Retinal pigment epithelial cell (primary cell): ENCODE data around the gene CLSTN2.

Experiments
- DNase-seq: peaks from one replicate; pipeline ENCODE4 v3.0.0-alpha.2; 2010; ENCODE audit warnings: low read depth
- H3K4me3 ChIP-seq: 2 replicates; pipeline ENCODE4 v1.5.1; 2011; ENCODE audit warnings: mild to moderate bottlenecking, low read length, control low read depth, moderate library complexity
- CTCF ChIP-seq: conservative IDR thresholded peaks from 2 replicates; pipeline ENCODE4 v1.5.1; 2011; ENCODE audit warnings: low read depth, low read length, control low read depth, inconsistent platforms

CLSTN2 gene

GRCh38 chr3:140323561-140323960 is 388.6 kb downstream of the CLSTN2 start:
- TF ChIP-seq CTCF = no peak
- H3K4me3 ChIP-seq = no peak overlapping the region
- DNase-seq = no peak

DNA sequence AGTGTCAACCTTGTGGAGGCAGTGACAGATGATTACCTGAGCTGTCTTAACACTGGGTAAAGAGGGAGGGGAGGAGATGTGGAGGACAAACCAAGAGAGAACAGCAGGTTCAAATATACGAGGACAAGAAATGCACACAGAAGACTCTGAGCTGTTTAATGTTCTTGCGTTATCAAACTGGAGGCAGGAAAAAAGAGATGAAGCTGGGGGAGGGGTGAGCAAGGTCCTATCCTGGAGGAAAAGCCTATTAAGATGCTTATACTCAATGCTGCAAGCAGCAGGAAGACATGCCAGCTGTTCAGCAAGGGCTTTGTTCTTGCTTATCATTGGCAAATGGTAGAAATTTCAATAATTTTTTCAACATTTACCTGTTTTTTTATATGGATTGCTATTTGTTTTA is 397.1 kb downstream of the CLSTN2 start:
- DNase-seq = no peak
- TF ChIP-seq CTCF = no peak
- no peak overlapping the region for H3K4me3 ChIP-seq

DNA sequence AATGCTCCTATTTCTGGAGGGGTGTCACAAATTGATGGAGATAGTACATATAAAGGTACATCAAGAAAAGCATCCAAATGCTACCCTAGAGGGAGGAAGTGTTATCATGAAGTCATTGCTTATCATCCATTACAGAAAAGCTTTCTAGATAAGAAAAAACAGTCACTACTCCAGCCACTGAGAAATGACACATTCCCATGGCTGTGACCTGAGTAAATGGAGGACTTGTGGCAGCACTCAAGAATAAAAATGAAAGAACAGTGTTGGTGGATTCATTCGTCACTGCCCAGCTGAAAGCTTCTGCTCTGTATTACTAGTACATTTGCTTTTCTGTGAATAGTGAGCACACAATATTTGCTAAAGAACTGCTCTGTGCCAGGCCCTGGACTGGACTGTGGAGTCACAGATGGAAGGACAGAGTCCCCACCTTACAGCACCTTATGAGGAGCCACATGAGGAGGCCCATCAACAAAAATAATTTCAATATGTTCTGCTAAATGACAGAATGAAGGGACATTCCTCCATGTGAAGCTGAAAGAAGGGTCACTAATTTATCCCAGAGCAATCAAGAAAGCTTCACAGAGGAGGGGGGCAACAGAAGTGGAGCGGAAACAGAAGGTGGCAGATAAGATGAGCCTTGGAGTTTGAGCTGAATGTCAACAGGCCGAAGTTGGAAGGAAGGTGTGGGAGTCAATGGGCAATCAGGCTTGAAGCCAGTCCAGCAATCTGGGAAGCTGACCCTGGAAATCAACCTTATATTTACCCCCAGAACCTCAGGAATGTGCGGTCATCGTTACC is 399.3 kb downstream of the CLSTN2 start:
- no peak for DNase-seq
- no peak overlapping the region for H3K4me3 ChIP-seq
- TF ChIP-seq CTCF = no peak

- H3K4me3 ChIP-seq = no peak overlapping the region
- DNase-seq = no peak
- TF ChIP-seq CTCF = no peak
These were observed 401.5 kb downstream of the CLSTN2 start for GRCh38 chr3:140336465-140336864.

GRCh38 chr3:140338916-140339315 is 403.9 kb downstream of the CLSTN2 start:
- no peak overlapping the region for H3K4me3 ChIP-seq
- no peak for DNase-seq
- TF ChIP-seq CTCF = no peak

- H3K4me3 ChIP-seq = no peak overlapping the region
- no peak for TF ChIP-seq CTCF
- DNase-seq = no peak
These were observed 406.2 kb downstream of the CLSTN2 start for GRCh38 chr3:140341203-140341602.

- no peak for DNase-seq
- H3K4me3 ChIP-seq = no peak overlapping the region
These were observed 406.9 kb downstream of the CLSTN2 start for GRCh38 chr3:140341817-140342403.

More at GRCh38 chr3:140341817-140342403, 406.9 kb downstream of the CLSTN2 start:
- TF ChIP-seq CTCF = no peak
